Measurements from ENCODE around the gene ACTRT2.

ACTRT2 gene

GRCh38 chr1:3061981-3062615 is 40.8 kb downstream of the ACTRT2 start:
- DNase-seq (ENCODE audit: low read depth, low spot score): no peak
- CTCF ChIA-PET: no interaction called here
- no peak overlapping the region for H3K4me3 ChIP-seq (ENCODE audit: low read depth, low read length)
- TF ChIP-seq CTCF (IDR thresholded peaks at IDR 0.05; ENCODE audit: insufficient read depth, low read length, missing control alignments): no peak
- POLR2A ChIA-PET: no interaction called here

- POLR2A ChIA-PET: no interaction called here
Measured at GRCh38 chr1:3062616-3063378, 41.5 kb downstream of the ACTRT2 start.

GRCh38 chr1:3063379-3064295 is 42.4 kb downstream of the ACTRT2 start:
- ChIA-PET CTCF (no interaction called here), POLR2A (no interaction called here)
- TF ChIP-seq CTCF (IDR thresholded peaks at IDR 0.05; ENCODE audit: insufficient read depth, low read length, missing control alignments): no peak
- no peak overlapping the region for H3K4me3 ChIP-seq (ENCODE audit: low read depth, low read length)
- DNase-seq (ENCODE audit: low read depth, low spot score): no peak

More at GRCh38 chr1:3062616-3063378, 41.5 kb downstream of the ACTRT2 start:
- DNase-seq (ENCODE audit: low read depth, low spot score): no peak
- CTCF ChIA-PET: no interaction called here
- H3K4me3 ChIP-seq (ENCODE audit: low read depth, low read length): no peak overlapping the region
- no peak for TF ChIP-seq CTCF (IDR thresholded peaks at IDR 0.05; ENCODE audit: insufficient read depth, low read length, missing control alignments)

DNA sequence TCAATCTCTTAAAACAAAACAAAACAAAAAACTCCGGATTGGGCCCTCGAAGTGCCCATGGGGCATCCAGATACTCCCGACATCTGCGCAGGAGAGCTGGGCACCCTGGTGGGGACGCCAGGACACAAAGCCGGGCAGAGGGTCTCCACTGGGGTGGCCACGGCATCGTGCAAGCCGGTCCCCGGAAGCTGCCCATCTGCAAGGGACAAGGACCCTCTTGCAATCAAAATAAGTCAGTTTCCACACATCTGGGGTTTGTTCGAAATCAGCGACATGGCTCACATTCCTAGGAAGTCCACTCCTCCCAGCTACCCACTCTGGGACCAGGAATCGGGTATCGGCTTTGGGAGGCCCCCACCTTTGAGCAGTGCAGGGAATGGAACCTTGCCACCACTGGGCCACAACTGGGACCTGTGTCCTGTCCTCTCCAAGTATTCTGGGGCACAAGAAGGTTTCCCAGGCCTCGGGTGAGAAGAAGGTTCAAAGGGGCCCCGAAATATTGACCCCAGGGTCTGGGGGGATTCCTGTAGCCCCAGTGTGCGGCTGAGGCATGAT is 43.1 kb downstream of the ACTRT2 start:
- no peak overlapping the region for H3K4me3 ChIP-seq (ENCODE audit: low read depth, low read length)
- ChIA-PET CTCF (no interaction called here), POLR2A (no interaction called here)
- TF ChIP-seq CTCF (IDR thresholded peaks at IDR 0.05; ENCODE audit: insufficient read depth, low read length, missing control alignments): no peak
- DNase-seq (ENCODE audit: low read depth, low spot score): no peak

DNA sequence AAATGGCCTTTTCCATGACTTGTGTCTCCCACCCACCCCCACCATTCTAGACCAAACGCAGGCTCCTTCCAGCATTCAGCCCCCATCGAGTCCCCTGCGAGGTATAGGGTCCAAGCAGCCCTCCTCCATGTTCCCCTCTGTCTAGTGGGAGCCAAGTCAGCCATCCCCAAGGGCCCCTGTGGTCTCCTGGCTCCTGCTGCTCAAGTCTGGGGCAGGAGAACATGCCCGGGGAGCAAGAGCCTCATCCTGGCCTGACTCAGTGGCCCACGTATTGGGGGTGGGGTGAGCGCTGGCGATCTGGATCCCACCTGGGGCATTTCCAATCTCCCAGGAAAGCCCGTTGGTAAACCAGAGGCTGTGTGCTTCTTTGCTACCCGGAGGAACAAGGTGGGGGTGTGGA is 43.6 kb downstream of the ACTRT2 start:
- no peak for TF ChIP-seq CTCF (IDR thresholded peaks at IDR 0.05; ENCODE audit: insufficient read depth, low read length, missing control alignments)
- POLR2A ChIA-PET: no interaction called here
- CTCF ChIA-PET: no interaction called here
- no peak overlapping the region for H3K4me3 ChIP-seq (ENCODE audit: low read depth, low read length)
- DNase-seq (ENCODE audit: low read depth, low spot score): no peak
